ENCODE measurements around the gene VDAC2.
A peak's percentile ranks its signal among the peaks of the same experiment; 100 is the strongest.
"Not testable (repeated sequence)": the region's sequence is repeated elsewhere in the genome, so short reads cannot be mapped to it uniquely, and the experiment has no call there.

The VDAC2 gene

DNA sequence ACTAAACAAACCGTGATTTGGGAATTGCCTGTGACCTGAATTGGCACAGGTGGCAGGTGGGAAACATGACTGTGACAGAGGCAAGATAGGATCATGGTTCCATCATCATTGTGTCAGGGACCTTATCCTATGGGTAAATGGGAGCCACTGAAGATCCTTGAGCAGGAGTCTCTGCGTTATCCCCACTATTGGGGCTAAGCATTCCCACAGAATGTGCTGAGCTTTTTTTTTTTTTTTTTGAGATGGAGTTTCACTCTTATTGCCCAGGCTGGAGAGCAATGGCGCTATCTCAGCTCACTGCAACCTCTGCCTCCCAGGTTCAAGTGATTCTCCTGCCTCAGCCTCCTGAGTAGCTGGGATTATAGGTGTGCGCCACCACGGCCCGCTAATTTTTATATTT, 10.6 kb upstream of the VDAC2 start:
- DNase-seq (ENCODE audit: low spot score): not testable (repeated sequence)

DNA sequence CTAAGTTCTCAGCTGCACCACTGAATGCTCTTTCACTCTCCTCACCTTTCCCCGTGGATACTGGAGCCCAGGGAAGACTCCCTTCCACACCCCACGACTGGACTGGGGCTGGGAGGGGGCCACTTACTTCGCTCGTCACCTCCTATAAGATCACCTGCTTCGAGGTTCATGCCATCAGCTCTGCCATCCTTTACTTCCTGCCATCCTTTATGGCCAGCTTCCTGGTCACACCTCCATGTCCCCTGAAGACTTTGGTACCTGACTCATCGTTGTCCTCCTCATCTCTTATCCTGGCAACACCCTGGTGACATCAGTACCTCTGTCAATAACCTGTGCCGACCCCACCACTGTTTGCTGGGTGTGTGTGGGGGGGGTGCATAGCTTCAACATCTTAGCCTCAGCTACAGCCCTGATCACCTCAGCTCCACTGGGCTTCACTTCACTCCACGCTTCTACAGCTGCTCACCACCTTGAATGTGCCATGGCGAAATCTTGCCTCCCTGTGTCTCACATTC, 8.7 kb upstream of the VDAC2 start:
- DNase-seq (ENCODE audit: low spot score): no peak

DNA sequence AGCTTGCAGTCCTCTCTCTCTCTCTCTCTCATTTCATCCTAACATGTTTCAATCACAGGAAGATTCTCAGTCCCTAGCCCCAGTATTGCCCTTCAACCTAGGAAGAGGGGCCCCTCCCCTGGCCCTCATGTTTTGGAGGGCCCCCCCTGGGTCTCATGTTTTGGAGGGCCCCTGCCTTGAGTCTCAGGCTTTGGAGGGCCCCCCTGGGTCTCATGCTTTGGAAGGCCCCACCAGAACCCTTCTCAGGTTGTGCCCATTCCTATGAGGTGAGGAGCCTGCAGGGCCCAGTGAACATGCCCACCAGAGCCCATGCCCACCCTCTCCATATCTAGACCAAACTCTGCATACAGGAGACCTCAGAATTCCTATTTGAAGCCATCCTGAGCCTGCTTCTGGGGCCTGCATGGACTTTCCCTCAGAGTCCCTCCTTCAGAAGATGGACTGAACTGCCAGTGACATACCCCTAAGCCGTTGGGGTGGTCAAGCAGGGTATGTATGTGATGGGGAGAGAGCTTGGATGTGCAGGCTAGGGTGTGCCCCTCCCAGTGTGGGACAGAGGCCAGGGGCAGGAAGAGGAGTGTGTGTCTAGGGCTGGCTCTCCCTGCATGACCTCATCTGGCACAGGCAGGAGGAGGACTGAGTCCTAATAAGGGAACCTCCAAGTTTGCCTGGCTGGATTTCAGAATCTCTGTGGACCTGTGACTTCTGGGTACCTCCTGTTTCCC, 8.1 kb upstream of the VDAC2 start:
- no peak for DNase-seq (ENCODE audit: low spot score)

DNA sequence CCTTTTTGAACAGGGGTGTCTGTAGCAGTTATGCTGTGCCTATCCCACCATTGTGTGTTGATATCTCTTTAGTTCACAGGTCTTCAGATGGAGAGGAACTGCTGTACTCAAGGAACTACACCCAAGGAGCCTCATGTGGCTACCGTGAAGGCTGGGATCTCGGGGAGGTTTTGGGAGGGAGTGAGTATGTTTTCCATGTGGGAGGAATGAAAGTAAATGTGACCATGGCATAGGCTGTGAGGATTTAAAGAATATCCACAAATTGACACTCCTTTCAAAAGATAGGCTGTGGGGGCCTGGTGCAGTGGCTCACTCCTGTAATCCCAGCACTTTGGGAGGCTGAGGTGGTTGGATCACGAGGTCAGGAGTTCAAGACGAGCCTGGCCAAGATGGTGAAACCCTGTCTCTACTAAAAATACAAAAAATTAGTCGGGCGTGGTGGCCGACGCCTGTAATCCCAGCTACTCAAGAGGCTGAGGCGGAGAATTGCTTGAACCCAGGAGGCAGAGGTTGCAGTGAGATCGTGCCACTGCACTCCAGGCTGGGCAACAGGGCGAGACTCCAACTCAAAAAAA, 7.5 kb upstream of the VDAC2 start:
- not testable (repeated sequence) for DNase-seq (ENCODE audit: low spot score)

DNA sequence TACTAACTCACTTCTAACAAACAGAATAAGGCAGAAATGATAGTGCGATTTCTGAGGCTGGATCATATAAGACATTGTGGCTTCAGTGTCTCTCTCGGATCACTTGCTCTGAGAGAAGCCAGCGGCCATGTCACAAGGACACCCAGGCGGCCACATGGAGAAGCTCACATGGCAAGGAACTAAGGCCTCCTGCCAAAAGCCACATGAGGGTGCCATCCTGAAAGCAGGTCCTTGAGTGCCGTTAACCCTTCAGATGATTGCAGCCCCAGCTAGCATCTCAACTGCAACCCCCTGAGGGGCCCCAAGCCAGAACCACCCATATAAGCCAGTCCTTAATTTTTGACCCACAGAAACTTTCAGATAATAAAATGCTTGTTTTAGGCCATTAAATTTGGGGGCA, 6.9 kb upstream of the VDAC2 start:
- DNase-seq (ENCODE audit: low spot score): no peak

DNA sequence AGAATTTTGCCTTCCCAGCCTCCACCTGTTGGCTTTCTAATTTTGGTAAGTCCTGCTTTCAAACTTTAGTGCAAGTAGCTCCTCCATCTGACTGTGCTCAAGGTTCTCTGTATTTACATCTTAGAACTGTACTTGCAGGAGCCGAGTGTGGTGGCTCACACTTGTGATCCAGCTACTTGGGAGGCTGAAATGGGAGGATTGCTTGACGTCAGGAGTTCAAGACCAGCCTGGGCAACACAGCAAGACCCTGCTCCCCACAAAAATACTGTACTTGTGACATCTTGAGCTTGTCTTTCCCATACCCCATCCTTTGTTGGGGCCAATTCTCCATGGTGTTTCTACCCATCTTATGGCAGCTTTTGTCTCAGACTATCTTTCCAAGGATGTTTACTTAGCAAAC, 4.7 kb upstream of the VDAC2 start:
- no peak for DNase-seq (ENCODE audit: low spot score)

DNA sequence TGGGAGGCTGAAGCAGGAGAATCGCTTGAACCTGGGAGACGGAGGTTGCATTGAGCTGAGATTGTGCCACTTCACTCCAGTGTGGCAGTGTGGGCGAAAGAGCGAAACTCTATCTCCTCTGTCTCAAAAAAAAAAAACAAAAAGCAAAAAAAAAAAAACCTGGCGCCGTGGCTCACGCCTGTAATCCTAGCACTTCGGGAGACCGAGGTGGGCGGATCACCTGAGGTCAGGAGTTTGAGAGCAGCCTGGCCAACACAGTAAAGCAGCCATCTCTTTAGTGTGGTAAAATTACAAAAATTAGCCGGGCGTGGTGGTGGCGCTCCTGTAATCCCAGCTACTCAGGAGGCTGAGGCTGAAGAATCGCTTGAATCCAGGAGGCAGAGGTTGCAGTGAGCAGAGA, 4.0 kb upstream of the VDAC2 start:
- not testable (repeated sequence) for DNase-seq (ENCODE audit: low spot score)

DNA sequence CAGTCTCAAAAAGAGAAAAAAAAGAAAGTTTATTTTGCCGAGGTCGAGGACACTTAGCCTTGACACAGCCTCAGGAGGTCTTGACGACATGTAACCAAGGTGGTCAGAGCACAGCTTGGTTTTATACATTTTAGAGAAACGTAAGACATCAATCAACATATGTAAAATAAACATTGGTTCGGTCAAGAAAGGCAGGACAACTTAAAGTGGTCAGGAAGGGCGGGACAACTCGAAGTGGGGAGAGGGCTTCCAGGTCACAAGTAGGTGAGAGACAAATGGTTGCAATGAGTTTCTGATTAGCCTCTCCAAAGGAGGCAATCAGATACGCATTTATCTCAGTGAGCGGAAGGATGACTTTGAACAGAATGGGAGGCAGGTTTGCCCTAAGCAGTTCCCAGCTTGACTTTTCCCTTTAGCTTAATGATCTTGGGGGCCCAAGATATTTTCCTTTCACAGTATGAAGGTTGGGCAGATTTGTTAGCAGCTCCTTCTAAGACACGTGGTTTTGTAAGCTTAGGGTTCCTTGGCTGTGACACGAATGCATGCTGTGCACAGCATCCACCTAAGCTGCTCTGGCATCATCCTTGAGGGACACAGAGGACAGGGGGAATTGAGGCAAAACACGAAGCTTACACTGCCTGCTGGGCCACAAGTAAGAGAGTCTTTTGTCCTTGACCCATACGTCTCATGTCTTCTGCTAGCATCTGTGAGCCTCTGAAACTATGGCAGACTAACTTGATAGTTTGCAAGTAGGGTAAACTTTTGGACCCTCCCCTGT, 3.3 kb upstream of the VDAC2 start:
- no peak for DNase-seq (ENCODE audit: low spot score)

DNA sequence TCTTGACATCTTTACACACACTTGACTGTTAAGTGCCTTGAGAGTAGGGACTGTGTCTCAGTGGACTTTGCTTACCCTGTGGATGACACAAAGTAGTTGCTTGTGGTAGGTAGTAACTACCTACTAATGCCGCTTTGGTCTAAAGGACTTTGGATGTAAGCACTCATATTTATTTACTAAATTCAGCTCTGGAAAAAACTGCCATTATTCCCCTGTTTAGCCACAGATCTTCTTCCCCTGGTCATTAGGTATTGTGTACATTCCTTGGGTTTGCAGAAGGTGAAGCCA, 2.8 kb upstream of the VDAC2 start:
- DNase-seq (ENCODE audit: low spot score): no peak

DNA sequence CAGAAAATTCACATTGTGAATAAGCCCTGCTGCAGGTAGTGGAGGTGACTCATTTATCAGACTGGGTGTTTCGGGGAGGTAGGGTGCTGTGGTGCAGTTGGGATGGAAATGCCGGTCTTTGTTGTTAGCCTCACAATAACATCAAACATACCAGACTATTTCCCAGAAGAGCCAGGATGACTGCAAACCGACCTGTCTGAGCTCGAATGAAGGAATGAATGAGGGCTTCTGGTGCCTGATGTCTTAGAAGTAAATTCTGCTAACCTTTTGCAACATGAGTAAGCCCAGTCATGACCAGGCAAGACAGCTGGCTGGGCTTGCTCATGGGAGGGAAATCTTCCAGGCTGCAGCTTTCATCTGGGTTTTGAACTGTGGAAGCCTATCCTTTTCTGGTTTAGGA, 2.4 kb upstream of the VDAC2 start:
- DNase-seq (ENCODE audit: low spot score): no peak

DNA sequence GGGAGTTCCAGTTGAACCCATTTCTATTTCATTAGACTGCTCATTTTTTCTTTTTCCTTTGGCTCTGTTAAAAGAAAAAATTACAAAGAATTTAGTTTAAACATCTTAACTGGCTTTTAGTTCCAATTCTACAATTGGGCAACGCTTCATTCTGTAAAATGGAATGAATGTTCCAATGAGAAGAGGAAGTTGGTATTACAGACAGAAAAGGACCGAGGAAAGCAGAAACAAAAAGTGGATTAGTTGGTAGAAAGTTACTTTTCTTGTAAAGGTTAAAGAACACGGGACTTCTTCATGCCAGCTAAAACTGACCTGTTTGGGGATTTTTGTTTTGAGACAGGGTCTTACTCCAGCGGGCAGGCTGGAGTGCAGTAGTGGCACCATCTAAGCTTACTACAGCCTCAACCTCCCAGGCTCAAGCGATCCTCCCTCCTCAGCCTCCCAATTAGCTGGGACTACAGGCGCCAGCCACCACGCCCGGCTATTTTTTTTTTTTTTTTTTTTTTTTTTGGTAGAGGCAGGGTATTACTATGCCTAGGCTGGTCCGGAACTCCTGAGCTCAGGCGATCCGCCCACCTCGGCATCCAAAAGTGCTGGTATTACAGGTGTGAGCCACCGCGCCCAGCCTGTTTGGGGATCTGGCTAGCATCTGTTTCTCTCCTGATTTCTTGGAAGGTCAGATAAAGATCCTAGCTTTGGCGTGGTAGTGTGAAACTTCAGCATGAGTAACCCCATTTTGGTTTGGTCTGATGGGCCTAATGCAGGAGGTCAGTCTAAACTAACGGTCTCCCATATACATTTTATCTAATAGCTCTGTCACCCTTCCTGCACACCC, 1.3 kb upstream of the VDAC2 start:
- no peak for DNase-seq (ENCODE audit: low spot score)

DNA sequence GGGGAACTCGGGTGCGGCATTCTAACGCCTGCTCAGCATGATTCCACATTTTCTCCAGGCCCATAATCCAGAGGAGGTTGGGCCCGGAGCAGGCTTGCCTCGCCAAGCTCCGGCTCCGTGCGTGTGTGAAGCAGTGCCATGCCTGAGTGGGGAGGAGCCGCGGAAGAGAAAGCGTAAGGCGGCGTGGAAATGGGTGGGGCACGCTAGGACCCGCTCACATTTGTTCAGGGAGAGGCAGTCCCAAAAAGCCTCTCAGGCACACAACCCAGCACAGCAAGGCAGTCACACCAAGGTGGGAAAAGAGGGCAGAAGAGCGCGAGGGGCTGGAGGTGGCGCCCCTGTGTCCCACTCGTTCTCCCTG, 695 bp upstream of the VDAC2 start:
- DNase-seq (ENCODE audit: low spot score): peak; percentile 69

DNA sequence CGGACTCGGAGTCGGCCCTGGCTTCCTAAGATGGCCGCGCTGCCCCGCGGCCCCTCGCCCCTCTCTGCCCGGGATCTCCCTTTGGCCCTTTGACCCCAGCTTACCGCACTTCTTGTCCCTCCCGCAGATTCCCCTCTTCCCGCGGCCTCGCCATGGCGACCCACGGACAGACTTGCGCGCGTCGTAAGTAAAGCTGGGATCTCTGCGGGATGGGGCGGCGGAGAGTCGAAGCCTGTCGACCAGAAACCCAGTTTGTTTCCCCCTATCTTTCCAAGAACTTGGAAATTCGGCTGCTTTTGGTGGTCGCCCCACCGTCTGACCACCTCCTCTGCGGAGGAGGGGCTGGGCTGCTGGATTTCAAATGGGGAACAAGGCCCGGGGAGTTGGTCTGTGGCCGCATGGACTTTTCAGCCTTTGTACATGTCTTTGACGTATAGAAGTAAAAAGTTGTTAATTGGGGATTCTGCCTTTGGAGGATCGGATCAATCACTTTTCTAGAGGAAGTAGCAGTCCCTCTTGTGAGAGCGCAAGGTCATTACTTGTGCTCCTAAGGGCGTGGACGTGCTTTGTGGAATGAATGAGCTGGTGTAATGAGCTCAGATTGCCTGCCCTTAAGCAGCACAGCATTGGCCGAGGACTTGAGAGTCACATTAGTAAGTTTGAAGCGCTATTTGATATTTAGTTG, 553 bp downstream of the VDAC2 start:
- DNase-seq (ENCODE audit: low spot score): no peak

DNA sequence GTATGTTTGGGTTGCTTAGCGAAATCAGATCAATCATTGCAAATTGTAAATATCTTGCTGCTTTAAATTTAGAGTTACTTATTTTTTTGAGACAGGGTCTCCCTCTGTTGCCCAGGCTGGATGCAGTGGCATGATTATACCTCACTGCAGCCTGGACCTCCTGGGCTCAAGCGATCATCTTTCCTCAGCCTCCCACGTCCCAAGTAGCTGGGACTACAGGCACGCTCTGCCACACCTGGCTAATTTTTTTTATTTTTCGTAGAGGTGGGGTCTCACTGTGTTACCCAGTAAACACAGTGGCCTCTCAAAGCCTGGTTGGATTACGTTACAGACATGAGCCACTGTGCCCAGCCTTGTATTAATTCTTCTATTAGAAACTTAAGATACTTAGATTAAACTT, 1.7 kb downstream of the VDAC2 start:
- no peak for DNase-seq (ENCODE audit: low spot score)

DNA sequence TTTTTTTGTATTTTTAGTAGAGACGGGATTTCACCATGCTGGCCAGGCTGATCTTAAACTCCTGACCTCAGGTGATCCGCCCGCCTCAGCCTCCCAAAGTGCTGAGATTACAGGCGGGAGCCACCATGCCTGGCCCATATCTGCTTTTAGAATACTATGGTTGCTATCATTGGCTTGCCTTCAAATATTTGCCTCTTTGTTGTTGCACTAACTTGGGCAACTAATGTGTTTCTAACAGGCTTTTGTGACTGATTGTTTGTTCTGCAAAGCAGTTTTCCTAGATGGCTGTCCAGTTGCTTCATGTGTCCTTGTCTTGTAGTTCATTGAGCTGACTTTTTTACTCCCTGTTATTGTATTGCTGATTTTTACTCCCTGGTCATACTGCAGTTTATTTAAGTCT, 9.7 kb downstream of the VDAC2 start:
- no peak for DNase-seq (ENCODE audit: low spot score)

DNA sequence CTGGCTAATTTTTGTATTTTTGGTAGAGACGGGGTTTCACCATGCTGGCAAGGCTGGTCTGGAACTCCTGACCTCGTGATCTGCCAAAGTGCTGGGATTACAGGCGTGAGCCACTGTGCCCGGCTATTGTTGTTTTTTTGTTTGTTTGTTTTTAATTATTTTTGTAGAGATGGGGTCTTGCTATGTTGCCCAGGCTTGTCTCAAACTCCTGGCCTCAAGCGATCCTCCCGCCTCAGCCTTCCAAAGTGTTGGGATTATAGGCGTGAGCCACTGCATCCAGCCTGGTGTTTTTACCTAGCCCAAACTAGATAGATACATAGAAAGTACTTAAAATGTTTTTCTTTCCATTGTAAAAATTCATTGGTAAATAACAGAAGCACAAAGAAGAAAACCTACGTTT, 10.9 kb downstream of the VDAC2 start:
- DNase-seq (ENCODE audit: low spot score): not testable (repeated sequence)

DNA sequence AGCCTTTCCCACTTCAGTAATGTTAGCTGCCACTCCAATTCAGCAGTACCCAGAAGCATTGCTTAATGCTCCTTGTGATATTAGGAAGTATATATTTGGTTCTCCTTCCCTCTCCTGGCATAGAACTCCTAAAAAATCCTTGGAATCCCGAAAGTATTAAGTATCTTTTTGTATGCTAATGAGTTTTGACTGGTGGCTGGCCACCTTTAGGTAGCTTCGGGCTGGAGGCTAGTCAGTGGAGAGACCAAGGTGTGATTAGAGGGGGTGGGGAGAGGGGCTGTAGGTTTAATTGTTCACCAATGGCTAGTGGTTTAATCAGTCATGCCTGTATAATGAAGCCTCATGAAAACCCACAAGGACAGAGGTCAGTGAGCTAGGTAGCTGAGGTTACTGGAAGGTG, 12.9 kb downstream of the VDAC2 start:
- DNase-seq (ENCODE audit: low spot score): no peak

DNA sequence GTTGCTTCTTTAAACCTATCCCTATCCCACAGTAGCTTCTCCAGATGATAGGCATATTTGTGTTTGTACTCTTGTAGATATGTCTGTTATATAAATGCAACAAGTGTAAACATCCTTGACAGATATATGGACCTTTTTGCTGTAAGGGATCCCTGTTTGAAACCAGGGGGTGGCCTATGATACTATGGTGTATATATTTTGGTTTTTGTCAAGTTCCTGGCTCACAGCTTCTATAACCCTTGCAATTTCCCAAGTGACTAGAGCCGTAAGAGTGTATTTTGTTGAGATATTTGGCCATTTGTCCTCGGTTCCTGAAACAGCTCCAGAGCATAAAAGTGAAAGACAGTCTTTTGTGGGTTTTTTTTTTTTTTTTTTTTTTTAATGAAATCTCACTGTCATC, 15.5 kb downstream of the VDAC2 start:
- no peak for DNase-seq (ENCODE audit: low spot score)

DNA sequence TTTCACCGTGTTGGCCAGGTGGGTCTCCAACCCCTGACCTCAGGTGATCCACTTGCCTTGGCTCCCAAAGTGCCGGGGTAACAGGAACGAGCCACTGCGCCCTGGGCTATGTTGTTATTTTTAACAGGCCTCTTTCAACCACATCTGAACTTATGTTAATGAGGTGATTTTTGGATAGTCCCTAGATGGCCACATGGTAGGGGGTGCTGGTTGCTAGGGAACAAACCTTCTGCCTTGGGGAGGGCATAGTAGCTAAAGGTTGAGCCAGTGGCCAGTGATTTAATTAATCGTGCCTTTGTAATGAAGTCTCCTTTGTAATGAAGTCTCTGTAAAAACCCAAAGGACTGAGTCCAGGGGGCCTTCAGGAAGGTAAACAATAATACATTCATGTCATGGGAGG, 16.1 kb downstream of the VDAC2 start:
- no peak for DNase-seq (ENCODE audit: low spot score)

DNA sequence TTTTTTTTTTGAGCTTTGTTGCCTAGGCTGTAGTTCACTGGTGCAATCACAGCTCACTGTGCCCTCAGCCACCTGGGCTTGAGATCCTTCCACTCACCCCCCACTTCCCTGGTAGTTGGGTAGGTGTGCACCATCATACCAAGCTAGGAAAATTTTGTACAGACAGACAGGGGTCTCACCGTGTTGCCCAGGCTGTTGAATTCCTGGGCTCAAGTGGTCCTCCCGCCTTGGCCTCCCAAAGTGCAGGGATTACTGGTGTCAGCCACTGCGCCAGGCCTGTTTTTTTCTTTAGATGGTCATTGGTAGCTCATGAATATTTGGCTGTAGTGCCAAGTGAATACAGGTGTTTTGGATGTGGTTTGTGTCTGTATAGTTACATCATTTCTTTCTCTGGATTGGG, 17.7 kb downstream of the VDAC2 start:
- no peak for DNase-seq (ENCODE audit: low spot score)

DNA sequence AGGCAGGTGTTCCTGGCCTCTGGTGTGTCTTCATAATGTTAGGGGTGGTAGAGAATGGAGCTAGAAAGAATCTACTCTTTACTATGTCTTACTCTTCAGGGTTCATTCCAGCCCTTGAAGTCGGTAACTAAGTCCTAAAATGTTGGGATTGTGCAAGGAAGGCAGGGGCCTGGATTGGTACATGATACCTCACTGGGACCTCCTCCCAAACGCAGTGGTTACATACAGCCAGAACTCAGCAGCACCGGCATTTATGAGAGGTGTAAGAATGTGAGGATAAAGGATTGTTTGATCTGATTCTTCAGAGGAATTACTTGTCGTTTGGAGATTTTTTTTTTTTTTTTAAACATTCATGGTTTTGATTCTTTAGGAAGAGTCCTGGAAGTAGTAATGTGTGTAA, 18.2 kb downstream of the VDAC2 start:
- no peak for DNase-seq (ENCODE audit: low spot score)

DNA sequence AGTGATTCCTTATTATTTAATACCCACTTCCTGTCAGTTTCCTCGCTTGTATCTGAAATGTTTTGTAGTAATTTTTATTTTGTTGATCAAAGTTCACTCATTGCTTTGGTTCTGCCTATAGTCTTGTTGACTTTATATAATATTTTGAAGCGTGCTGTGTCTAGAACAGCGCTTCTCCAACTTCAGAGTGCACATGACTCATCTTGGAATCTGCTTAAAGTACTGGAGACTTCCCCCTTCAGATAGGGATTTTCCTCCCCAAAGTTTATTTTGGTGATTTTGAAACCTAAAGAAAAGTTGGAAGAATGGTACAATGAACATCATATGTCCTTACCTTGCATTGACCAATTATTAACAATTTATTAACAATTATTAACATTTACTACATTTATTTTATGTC, 19.4 kb downstream of the VDAC2 start:
- no peak for DNase-seq (ENCODE audit: low spot score)
